CD14-positive monocyte (primary cell): ENCODE measurements around the gene ANTXR2. TPM values are rescaled to one million over a fixed set of nuclear protein-coding genes. Genes with fewer than 3 reads are reported as not detected.
A peak's percentile ranks its signal among the peaks of the same experiment; 100 is the strongest.

Experiments used
- DNase-seq, 3 donors: peaks; one replicate each; pipeline ENCODE4 v3.0.0-alpha.2; 2011 to 2022
- H2AFZ ChIP-seq: 2 replicates; pipeline ENCODE4 v1.6.0; 2012; ENCODE audit warnings: mild to moderate bottlenecking, low read depth, low read length, inconsistent platforms; ENCODE audit not compliant: insufficient read depth, poor library complexity, severe bottlenecking
- H3K27ac ChIP-seq, 2 donors: 1 replicate in 1 of 2; 2 replicates in 1 of 2; pipeline ENCODE4 v1.5.1; 2012 to 2013; ENCODE audit warnings: low read length in 2 of 2, control low read depth in 1 of 2, inconsistent platforms in 1 of 2, low read depth in 1 of 2, mild to moderate bottlenecking in 1 of 2
- H3K27me3 ChIP-seq, 2 donors: one replicate each; pipeline versions ENCODE4 v1.6.0 to v1.6.1; 2011 to 2013; ENCODE audit warnings: low read length in 2 of 2; ENCODE audit not compliant: control insufficient read depth in 2 of 2, insufficient read depth in 2 of 2
- H3K36me3 ChIP-seq, 2 donors: replicated peaks in 1 of 2; 1 replicate in 1 of 2; 2 replicates in 1 of 2; pipeline versions ENCODE4 v1.5.1 to v1.6.1; 2012 to 2013; ENCODE audit warnings: low read length in 2 of 2, control low read depth in 1 of 2, inconsistent platforms in 1 of 2, mild to moderate bottlenecking in 1 of 2; ENCODE audit not compliant: insufficient read depth in 2 of 2, control insufficient read depth in 1 of 2
- H3K4me1 ChIP-seq, 2 donors: 1 replicate in 1 of 2; 2 replicates in 1 of 2; pipeline versions ENCODE4 v1.5.1 to v1.6.1; 2012 to 2013; ENCODE audit warnings: low read length in 2 of 2, control low read depth in 1 of 2, inconsistent platforms in 1 of 2, mild to moderate bottlenecking in 1 of 2, moderate library complexity in 1 of 2; ENCODE audit not compliant: insufficient read depth in 2 of 2, control insufficient read depth in 1 of 2
- H3K4me2 ChIP-seq: replicated peaks from 2 replicates; pipeline ENCODE3; 2012; ENCODE audit warnings: low read length, moderate library complexity, mild to moderate bottlenecking; ENCODE audit not compliant: poor library complexity, severe bottlenecking; ENCODE audit errors: extremely low read depth
- H3K4me3 ChIP-seq, 3 experiments: fragments of 200-600 bp in 1 of 3; sonication (generic) in 1 of 3; replicated peaks in 1 of 3; 1 replicate in 2 of 3; 2 replicates in 1 of 3; pipeline ENCODE4 v1.5.1; 2011 to 2013; ENCODE audit warnings: low read length in 3 of 3, mild to moderate bottlenecking in 3 of 3, control low read depth in 2 of 3, low read depth in 2 of 3, inconsistent platforms in 1 of 3, moderate library complexity in 1 of 3
- H3K79me2 ChIP-seq: 2 replicates; pipeline ENCODE4 v1.6.0; 2012; ENCODE audit warnings: mild to moderate bottlenecking, control low read depth, inconsistent platforms, low read length, moderate library complexity; ENCODE audit not compliant: insufficient read depth
- H3K9ac ChIP-seq: 2 replicates; pipeline ENCODE4 v1.6.0; 2017; ENCODE audit warnings: low read length, mild to moderate bottlenecking; ENCODE audit not compliant: insufficient read depth, poor library complexity, severe bottlenecking
- H3K9me3 ChIP-seq, 2 donors: replicated peaks in 1 of 2; 1 replicate in 1 of 2; 2 replicates in 1 of 2; pipeline versions ENCODE4 v1.5.1 to v1.6.1; 2012 to 2013; ENCODE audit warnings: low read length in 2 of 2, control low read depth in 1 of 2; ENCODE audit not compliant: control insufficient read depth in 1 of 2, insufficient read depth in 1 of 2
- H4K20me1 ChIP-seq: 2 replicates; pipeline ENCODE4 v1.6.0; 2012; ENCODE audit warnings: mild to moderate bottlenecking, low read length, control low read depth, moderate library complexity; ENCODE audit not compliant: insufficient read depth
- H3K27ac Mint-ChIP-seq, 7 donors: one replicate each; pipeline ENCODE4 v1.8.0; 2020; ENCODE audit warnings: mild to moderate bottlenecking in 7 of 7, mixed read lengths in 7 of 7, moderate library complexity in 6 of 7, inconsistent platforms in 2 of 7
- H3K27me3 Mint-ChIP-seq, 3 donors: one replicate each; pipeline ENCODE4 v1.8.0; 2021 to 2022; ENCODE audit warnings: low read depth in 3 of 3, mild to moderate bottlenecking in 3 of 3, mixed read lengths in 3 of 3, moderate library complexity in 3 of 3, inconsistent platforms in 1 of 3
- H3K36me3 Mint-ChIP-seq, 2 donors: one replicate each; pipeline ENCODE4 v1.8.0; 2020; ENCODE audit warnings: mixed read lengths in 2 of 2, inconsistent platforms in 1 of 2, mild to moderate bottlenecking in 1 of 2
- H3K4me1 Mint-ChIP-seq: one replicate; pipeline ENCODE4 v1.8.0; 2020; ENCODE audit warnings: mild to moderate bottlenecking, mixed read lengths
- H3K4me3 Mint-ChIP-seq, 2 donors: one replicate each; pipeline ENCODE4 v1.8.0; 2020; ENCODE audit warnings: mild to moderate bottlenecking in 2 of 2, mixed read lengths in 2 of 2, moderate library complexity in 1 of 2
- H3K9me3 Mint-ChIP-seq, 7 donors: one replicate each; pipeline ENCODE4 v1.8.0; 2020 to 2022; ENCODE audit warnings: mixed read lengths in 7 of 7, mild to moderate bottlenecking in 6 of 7, moderate library complexity in 6 of 7, inconsistent platforms in 2 of 7
- WGBS: methylation state at CpG from one replicate; pipeline ENCODE4 v1.1.5; 2013; ENCODE audit warnings: missing lambda C conversion rate; ENCODE audit not compliant: insufficient coverage; 5-methylcytosine and 5-hydroxymethylcytosine counted together
- intact Hi-C, 2 donors: fragments of 100-400 bp; cut with micrococcal nuclease; formaldehyde crosslinking; loops; one replicate each; pipeline versions ENCODE4 v1.15.0 to v1.15.1; 2023
- polyA plus RNA-seq, 3 donors: library from polyadenylated mRNA; depleted of rRNA in 1 of 3; unstranded in 2 of 3; stranded (reverse) in 1 of 3; fragments of 300-500 nt in 2 of 3; fragments of >200 nt in 1 of 3; fragmentation: Illumina TruSeq in 2 of 3; gene quantifications; 1 replicate in 2 of 3; 2 replicates in 1 of 3; pipeline ENCODE4 v1.2.3, GENCODE V29; 2012 to 2021
- TF ChIP-seq, protein P1 (sequence below): fragments of 200-600 bp; IDR thresholded peaks from one replicate; pipeline ENCODE4 v1.8.0; 2022; ENCODE audit warnings: antibody characterized with exemption, mild to moderate bottlenecking

The ANTXR2 gene
- polyA plus RNA-seq, 3 donors: 15.4 to 69.6 (median 59.2) TPM

DNA sequence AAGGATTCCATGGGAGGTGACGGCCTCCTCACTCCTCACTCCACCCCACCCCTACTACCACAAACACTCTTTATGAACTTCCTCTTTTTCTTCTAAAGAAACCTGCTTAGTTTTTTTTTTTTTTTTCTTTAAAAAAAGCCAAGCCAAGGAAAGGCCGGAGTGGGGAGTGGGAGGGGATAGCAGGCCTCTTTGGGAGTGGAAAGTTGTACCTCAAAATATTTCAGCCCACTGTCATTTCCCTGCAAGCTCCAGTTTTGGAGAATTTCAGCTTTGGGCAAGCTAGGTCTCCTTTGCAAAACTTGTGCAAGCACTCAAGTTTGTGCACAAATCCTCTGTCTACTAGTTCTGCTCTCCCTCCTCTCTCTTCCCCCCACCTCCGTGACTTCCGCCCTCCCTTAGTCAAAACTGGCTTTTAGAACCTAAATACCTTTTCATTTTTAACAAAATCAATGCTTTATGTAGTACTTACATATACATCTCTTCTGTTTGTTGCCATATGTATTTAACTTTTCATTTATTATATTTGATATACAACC is 512 bp upstream of the ANTXR2 start:
- intact Hi-C loops: loop anchor here (2.0 to 5.0 kb wide), 3 partner anchors 15 to 109 kb away; no protein-coding TSS in a partner anchor
- Histone ChIP-seq H3K9me3 (no peaks in the 10 kb centered on the region), H4K20me1 (peaks cover 3% of the 10 kb centered on the region), H3K79me2 (peaks cover 46% of the 10 kb centered on the region), H3K9ac (peak overlapping the region; percentile 99), H3K4me2 (peak overlapping the region; percentile 88), H3K4me1 (peaks cover 71 to 75% of the 10 kb centered on the region in 2 donors), H2AFZ (no peak overlapping the region), H3K27ac (peak overlapping the region; percentile 98 to 99), H3K36me3 (peaks cover 10 to 13% of the 10 kb centered on the region in 2 donors), H3K27me3 (no peaks in the 10 kb centered on the region), H3K4me3 (peak overlapping the region; percentile 61 to 93 (median 81))
- no CpG with 5 or more reads among the region's 4 CpGs for WGBS
- peaks cover 76% of the 10 kb centered on the region for H3K4me1 Mint-ChIP-seq
- peaks cover 17 to 29% of the 10 kb centered on the region in 2 donors for H3K36me3 Mint-ChIP-seq
- peak overlapping the region; percentile 97 to 100 (median 98) for H3K27ac Mint-ChIP-seq
- peak; percentile 53 to 65 (median 56) for DNase-seq
- H3K27me3 Mint-ChIP-seq: no peaks in the 10 kb centered on the region
- peaks cover 0 to 4% (median 0%) of the 10 kb centered on the region in 7 donors for H3K9me3 Mint-ChIP-seq
- peak overlapping the region; percentile 98 to 100 for H3K4me3 Mint-ChIP-seq
- TF ChIP-seq, protein P1, sequence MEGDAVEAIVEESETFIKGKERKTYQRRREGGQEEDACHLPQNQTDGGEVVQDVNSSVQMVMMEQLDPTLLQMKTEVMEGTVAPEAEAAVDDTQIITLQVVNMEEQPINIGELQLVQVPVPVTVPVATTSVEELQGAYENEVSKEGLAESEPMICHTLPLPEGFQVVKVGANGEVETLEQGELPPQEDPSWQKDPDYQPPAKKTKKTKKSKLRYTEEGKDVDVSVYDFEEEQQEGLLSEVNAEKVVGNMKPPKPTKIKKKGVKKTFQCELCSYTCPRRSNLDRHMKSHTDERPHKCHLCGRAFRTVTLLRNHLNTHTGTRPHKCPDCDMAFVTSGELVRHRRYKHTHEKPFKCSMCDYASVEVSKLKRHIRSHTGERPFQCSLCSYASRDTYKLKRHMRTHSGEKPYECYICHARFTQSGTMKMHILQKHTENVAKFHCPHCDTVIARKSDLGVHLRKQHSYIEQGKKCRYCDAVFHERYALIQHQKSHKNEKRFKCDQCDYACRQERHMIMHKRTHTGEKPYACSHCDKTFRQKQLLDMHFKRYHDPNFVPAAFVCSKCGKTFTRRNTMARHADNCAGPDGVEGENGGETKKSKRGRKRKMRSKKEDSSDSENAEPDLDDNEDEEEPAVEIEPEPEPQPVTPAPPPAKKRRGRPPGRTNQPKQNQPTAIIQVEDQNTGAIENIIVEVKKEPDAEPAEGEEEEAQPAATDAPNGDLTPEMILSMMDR: no peak

DNA sequence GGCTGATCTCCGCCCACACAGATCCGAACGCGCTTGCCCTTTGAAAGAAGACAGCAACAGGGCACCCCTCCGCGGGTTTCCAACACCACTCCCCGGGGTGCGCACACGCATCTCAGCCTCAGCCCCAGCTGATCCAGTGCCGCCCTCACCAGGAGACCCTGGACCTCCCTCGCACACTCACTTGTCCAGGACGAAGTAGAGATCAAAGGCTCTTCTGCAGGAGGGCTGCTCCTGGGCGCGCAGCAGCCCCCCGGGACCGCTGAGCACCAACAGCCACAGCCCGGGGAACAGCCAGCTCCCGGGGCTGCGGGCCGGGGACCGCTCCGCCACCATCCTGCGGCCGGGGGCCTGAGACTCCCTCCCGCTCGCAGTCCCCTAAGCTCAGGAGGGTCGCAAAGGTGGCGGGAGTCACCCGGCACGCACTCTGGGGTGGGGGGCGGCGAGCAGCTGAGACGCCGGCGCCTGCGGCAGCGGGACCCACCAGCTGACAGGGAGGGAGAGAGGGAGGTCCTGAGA is 743 bp downstream of the ANTXR2 start:
- peak overlapping the region; percentile 98 to 100 (median 99) for H3K27ac Mint-ChIP-seq
- WGBS: under 1% methylated on average over 37 of the region's 37 CpGs
- H2AFZ ChIP-seq: peak overlapping the region; percentile 62
- peak overlapping the region; percentile 98 to 99 for H3K27ac ChIP-seq
- H3K4me1 ChIP-seq: peaks cover 59 to 66% of the 10 kb centered on the region in 2 donors
- no peaks in the 10 kb centered on the region for H3K9me3 ChIP-seq
- H3K27me3 ChIP-seq: no peaks in the 10 kb centered on the region
- H3K4me2 ChIP-seq: peak overlapping the region; percentile 88
- H3K4me3 Mint-ChIP-seq: peak overlapping the region; percentile 98 to 100
- TF ChIP-seq, protein P1: no peak
- peaks cover 57% of the 10 kb centered on the region for H3K79me2 ChIP-seq
- DNase-seq: peak in 1 of 3 donors; percentile 24
- H3K27me3 Mint-ChIP-seq: no peaks in the 10 kb centered on the region
- intact Hi-C loops: loop anchor here (2.0 to 5.0 kb wide), 3 partner anchors 13 to 110 kb away; no protein-coding TSS in a partner anchor
- H3K4me1 Mint-ChIP-seq: peaks cover 70% of the 10 kb centered on the region
- peaks cover 27 to 41% of the 10 kb centered on the region in 2 donors for H3K36me3 Mint-ChIP-seq
- peaks cover 21 to 24% of the 10 kb centered on the region in 2 donors for H3K36me3 ChIP-seq
- H3K4me3 ChIP-seq: peak overlapping the region; percentile 61 to 93 (median 81)
- peaks cover 10% of the 10 kb centered on the region for H4K20me1 ChIP-seq
- H3K9me3 Mint-ChIP-seq: peaks cover 0 to 4% (median 0%) of the 10 kb centered on the region in 7 donors
- peak overlapping the region; percentile 99 for H3K9ac ChIP-seq
